ENCODE results near the gene DPH5.

- TF ChIP-seq POLR2AphosphoS5 (IDR thresholded peaks at IDR 0.05; ENCODE audit: low read depth, low read length) = no peak
- no peak for TF ChIP-seq REST (IDR thresholded peaks at IDR 0.05; ENCODE audit: insufficient read depth in 1 of 2, low read depth in 2 of 2, low read length in 2 of 2)
Measured at GRCh38 chr1:101060992-101061391, 35.4 kb upstream of the DPH5 start.

Data from PFSK-1 (cell line).